GM19023 (cell line): ENCODE data around the gene NHSL2.

Experiments used
- ATAC-seq: cut with Tn5 transposase; IDR thresholded peaks from one replicate; pipeline ENCODE4 v1.9.1; 2021; ENCODE audit warnings: mild to moderate bottlenecking, moderate library complexity; ENCODE audit not compliant: unreplicated experiment

The NHSL2 gene

GRCh38 chrX:72016881-72017783 is 106.5 kb downstream of the NHSL2 start:
- ATAC-seq = no peak

- ATAC-seq = no peak
Measured at GRCh38 chrX:72018277-72019112, 107.8 kb downstream of the NHSL2 start.

GRCh38 chrX:72019487-72019886 is 108.8 kb downstream of the NHSL2 start:
- no peak for ATAC-seq

- ATAC-seq = no peak
Measured at GRCh38 chrX:72020204-72020603, 109.6 kb downstream of the NHSL2 start.

DNA sequence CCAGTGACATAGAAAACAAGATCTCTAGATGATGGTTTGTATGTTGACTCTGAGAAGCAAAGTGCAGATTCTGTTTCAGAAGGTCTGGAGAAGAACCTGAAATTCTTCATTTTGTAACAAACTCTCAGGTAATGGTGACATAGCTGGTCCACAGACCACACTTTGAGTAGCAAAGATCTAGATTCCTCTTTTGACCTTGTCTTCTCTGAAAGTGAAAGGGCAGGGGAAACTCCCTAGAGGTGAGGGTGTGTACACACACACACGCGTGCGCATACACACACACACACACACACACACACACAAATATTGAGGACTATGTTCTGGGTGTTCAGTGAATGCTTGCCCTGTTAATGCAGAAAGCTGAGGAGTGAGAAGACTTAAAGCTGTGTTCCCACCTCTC is 110.1 kb downstream of the NHSL2 start:
- ATAC-seq = no peak

DNA sequence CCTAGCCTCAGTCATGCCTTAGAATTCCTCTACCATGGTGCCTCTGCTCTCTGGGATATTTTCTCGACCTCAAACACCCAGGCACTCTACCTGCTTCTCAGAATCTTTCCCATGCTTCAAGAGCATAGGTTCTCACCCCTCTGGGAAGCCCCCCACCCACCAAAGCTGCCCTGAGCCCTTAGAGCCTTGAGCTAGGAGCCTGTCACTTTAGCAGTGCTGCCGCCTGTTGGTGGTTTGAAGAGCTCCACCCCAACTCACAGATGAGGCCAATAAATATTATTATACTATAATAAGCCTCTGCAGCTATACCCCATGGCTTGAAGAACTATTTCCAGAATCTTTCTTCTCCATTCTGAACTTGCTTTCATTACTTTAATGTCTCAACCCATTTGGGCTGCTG is 111.3 kb downstream of the NHSL2 start:
- no peak for ATAC-seq

DNA sequence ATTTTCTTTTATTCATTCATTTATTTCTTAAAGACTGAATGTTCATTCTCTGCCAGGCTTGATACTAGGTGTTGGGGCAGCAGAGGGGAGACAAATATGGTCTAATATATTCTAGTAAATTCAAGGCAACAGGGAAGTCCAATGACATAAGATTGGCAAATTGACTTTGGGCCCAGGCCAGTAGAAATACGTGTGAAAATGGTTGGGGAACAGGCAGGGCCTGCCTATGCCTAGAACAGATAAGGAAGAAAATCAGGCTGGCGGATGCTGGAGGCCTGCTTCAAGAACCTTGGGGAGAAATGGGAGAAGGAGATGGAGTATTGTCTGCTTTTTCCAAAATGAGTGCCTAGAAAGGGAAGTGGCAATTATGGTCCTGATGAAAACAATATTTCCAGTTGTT is 112.4 kb downstream of the NHSL2 start:
- ATAC-seq = no peak

GRCh38 chrX:72025236-72025770 is 114.7 kb downstream of the NHSL2 start:
- no peak for ATAC-seq

GRCh38 chrX:72026341-72027023 is 115.8 kb downstream of the NHSL2 start:
- no peak for ATAC-seq

DNA sequence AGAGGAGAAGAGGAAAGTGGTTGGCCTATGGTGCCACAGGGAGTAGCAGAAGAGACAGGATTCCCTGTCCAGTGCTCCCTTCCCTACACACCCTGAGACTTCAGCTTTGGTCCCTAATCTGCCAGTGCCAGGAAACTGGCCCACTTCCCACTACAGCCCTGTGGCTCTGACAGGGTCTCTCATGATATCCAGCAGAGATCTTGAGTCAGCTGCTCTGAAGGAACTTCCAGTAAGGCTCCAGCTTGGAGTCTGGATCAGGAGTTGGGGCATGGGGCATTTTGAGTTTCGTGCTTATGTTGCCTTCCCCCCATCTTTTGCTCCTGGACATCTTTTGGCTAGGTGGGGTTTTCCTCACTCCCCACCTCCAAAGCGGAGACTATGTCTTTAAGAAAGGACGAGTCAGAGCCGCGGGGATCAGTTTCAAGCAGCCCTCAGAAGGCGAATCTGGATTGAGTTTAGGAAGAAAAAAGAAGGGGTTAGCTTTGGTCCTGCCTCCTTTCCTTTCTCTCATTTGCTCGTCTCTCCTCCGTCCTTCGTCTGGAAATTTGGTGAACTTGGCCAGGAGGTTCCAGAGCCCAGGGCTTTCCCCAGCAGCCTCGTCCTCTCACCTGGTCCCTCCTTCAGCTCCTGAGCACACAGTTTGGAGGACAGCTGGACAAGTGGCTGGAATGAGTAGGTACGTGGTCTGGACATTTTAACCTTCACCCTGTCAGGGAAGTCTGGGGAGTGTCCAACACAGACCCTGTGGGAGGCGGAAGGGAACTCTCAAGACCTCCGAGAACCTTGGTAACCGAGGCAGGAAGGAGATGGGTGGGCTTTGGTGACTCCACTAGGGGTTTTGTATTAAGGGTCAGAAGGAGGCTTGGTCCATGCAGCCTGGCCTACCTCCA is 116.6 kb downstream of the NHSL2 start:
- ATAC-seq = no peak

DNA sequence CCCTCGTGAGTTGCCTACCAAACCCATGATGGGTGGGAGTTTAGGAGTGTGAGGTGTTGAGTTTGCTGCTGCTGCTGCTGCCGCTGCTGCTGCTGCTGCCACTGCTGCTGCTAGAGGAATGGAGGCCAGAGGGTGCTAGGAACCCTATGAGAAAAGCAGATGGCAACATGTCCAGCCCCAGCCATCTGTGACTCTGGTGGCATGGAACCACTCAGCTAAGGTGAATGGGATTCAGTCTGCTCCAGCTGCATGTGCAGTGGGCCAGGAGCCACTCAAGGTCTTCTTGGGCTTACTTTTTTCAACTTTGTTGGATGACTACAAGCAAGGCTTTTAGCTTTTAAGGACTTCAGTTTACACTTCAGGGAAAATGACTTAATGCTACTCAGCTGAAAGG is 117.3 kb downstream of the NHSL2 start:
- no peak for ATAC-seq

- ATAC-seq = no peak
Measured at GRCh38 chrX:72028701-72029470, 118.2 kb downstream of the NHSL2 start.

GRCh38 chrX:72029483-72030411 is 119.1 kb downstream of the NHSL2 start:
- ATAC-seq = no peak

DNA sequence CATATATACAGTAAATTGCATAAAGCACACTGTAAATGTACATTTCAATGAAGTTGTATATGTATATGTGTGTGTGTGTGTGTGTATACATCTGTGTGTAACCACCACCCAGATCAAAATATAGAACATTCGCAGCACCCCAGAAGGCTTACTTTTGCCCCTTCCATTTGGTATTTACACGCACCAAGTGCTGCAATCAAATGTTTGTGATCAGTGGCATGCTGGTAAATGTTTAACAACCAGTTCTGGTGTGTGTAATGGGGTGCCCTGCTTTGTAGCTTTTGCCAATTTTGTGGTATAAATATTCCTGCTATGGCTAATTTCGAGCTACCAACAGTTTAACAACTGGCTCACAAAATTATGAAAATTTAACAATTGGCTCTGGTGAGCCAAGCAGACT is 119.8 kb downstream of the NHSL2 start:
- ATAC-seq = no peak

DNA sequence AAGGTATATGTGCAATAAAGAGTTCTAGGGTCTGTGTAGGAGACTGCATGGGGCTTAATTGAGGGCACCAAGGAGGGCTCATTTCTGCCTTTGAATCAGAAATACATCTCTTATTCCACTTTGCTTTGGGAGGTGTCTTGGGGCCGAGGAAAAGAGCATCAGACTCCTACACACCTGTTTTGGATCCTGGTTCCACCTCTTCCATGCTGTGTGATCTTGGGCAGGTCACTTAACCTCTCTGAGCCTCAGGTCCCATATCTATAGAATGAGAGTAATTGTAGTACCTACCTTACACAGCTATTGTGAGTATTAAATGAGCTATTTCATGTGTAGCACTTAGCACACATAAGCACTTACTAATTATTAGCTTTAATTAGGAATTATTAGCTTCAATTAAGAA is 120.5 kb downstream of the NHSL2 start:
- no peak for ATAC-seq

DNA sequence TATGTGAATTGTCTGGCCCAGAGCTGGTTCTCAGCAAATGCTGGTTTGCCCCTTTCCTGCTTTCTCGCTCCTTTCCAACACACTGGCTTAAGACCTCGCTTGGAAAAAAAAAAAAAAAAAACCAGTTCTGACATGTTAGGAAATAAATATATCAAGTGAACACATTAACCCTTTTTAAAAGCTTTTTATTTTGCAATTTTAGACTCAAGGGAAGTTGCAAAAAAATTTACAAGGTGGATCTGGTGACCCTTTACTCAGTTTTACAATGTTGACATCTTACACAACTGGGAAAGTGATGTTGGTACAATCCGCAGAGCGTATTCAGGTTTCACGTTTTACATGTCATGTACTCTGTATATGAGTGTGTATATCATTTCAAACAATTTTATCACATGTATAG is 121.0 kb downstream of the NHSL2 start:
- no peak for ATAC-seq

DNA sequence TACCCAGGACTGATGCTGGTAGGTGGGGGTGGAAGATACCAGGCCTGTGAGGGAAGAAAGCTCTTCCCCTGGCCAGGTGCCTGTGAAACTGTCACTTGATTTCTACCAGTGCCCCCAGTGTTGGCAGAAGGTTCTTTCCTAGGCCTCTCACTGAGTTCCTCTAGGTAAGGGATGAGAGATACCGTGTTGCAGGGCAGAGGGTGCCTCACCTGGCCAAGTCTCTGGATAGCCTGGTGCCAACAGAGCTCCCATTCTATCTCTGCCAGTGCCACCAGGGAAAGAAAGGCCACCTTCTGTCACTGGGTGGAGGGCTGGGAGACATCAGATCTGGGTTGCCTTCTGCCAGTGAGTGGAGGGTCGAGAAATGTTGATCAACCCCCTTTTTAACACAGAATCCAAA is 127.0 kb downstream of the NHSL2 start:
- ATAC-seq = no peak

- ATAC-seq = no peak
Measured at GRCh38 chrX:72038016-72038415, 127.4 kb downstream of the NHSL2 start.
